ENCODE measurements around the gene TRAK2. TPM values are rescaled to one million over a fixed set of nuclear protein-coding genes. Genes with fewer than 3 reads are reported as not detected.

TRAK2 gene
- total RNA-seq, 2 donors from 2014 or later: 16.9 to 18.9 TPM

DNA sequence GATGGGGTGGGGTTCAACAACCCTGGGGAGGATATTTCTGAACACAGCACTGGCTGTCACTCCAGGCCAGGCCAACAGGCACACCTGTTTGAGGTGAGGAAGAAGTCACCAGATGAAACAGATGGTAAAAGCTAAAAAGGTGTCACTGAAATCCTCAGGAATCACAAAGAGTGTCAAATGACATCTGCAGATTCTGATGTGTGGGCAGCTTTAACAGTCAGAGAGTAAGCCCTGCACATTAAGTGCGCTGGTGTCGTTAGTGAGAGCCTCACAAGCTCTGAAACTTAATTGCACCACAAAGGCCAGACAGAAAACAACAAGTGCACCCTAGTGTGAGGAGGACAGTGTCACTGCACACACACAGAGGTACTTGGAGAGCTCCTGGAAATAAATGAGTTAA, 107.7 kb downstream of the TRAK2 start:
- no peaks in the 10 kb centered on the region for H3K4me1 ChIP-seq (replicated peaks)
- no peaks in the 10 kb centered on the region for H3K27me3 ChIP-seq (replicated peaks; ENCODE audit: insufficient read depth)
- intact Hi-C loops (cut with DNase I): no loop called here
- no peaks in the 10 kb centered on the region for H3K9me3 ChIP-seq
- no peak overlapping the region for H3K27ac ChIP-seq
- TF ChIP-seq, protein P1, sequence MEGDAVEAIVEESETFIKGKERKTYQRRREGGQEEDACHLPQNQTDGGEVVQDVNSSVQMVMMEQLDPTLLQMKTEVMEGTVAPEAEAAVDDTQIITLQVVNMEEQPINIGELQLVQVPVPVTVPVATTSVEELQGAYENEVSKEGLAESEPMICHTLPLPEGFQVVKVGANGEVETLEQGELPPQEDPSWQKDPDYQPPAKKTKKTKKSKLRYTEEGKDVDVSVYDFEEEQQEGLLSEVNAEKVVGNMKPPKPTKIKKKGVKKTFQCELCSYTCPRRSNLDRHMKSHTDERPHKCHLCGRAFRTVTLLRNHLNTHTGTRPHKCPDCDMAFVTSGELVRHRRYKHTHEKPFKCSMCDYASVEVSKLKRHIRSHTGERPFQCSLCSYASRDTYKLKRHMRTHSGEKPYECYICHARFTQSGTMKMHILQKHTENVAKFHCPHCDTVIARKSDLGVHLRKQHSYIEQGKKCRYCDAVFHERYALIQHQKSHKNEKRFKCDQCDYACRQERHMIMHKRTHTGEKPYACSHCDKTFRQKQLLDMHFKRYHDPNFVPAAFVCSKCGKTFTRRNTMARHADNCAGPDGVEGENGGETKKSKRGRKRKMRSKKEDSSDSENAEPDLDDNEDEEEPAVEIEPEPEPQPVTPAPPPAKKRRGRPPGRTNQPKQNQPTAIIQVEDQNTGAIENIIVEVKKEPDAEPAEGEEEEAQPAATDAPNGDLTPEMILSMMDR (IDR thresholded peaks at IDR 0.05): no peak
- TF ChIP-seq POLR2A (IDR thresholded peaks at IDR 0.05): no peak
- no peak for TF ChIP-seq POLR2AphosphoS5 (IDR thresholded peaks at IDR 0.05)
- H3K4me3 ChIP-seq: no peak overlapping the region
- WGBS: 82% methylated on average over 2 of the region's 2 CpGs
- no peak for DNase-seq (ENCODE audit: low spot score)
- H3K36me3 ChIP-seq: no peaks in the 10 kb centered on the region

DNA sequence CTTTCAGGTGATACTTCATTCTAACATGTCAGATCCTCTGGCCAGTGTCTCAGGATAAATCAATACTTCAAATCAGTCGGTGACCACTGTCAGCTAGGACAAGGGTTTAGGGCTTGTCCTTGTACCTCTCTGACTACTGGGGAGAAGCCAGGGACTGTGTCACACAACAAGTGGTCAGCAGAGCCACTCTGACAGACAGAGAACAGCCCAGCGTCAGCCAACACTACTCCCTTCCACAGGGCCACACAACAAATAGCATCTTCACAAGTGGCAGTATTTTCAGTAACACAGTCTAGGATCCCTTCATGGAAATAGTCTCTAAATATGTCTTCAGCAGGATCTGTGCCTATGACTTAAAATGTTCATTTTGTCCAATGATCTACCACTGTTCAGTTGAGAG, 108.3 kb downstream of the TRAK2 start:
- TF ChIP-seq POLR2A (IDR thresholded peaks at IDR 0.05) (no peak), POLR2AphosphoS5 (IDR thresholded peaks at IDR 0.05) (no peak)
- TF ChIP-seq, protein P1 (IDR thresholded peaks at IDR 0.05): no peak
- no peak overlapping the region for H3K27ac ChIP-seq
- DNase-seq (ENCODE audit: low spot score): no peak
- no peaks in the 10 kb centered on the region for H3K9me3 ChIP-seq
- intact Hi-C loops (cut with DNase I): no loop called here
- H3K4me1 ChIP-seq (replicated peaks): no peaks in the 10 kb centered on the region
- H3K4me3 ChIP-seq: no peak overlapping the region
- no peaks in the 10 kb centered on the region for H3K36me3 ChIP-seq
- no peaks in the 10 kb centered on the region for H3K27me3 ChIP-seq (replicated peaks; ENCODE audit: insufficient read depth)
- WGBS: 74% methylated on average over 2 of the region's 2 CpGs

DNA sequence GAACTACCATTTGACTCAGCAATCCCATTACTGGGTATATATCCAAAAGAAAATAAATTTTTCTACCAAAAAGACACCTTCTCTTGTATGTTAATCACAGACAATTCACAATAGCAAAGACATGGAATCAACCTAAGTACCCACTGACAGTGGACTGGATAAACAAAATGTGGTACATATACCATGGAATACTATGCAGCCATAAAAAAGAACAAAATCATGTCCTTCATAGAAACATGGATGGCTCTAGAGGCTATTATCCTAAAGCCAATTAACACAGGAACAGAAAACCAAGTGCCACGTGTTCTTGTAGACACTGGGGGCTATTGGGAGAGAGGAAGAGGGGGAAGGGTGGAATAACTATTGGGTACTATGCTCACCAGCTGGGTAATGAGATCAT, 121.8 kb downstream of the TRAK2 start:
- H3K4me3 ChIP-seq: no peak overlapping the region
- H3K4me1 ChIP-seq (replicated peaks): no peaks in the 10 kb centered on the region
- no peaks in the 10 kb centered on the region for H3K9me3 ChIP-seq
- 53% methylated on average over 1 of the region's 1 CpG for WGBS
- no peak overlapping the region for H3K27ac ChIP-seq
- no peaks in the 10 kb centered on the region for H3K36me3 ChIP-seq
- TF ChIP-seq POLR2A (IDR thresholded peaks at IDR 0.05) (no peak), POLR2AphosphoS5 (IDR thresholded peaks at IDR 0.05) (no peak)
- TF ChIP-seq, protein P1 (IDR thresholded peaks at IDR 0.05): no peak
- intact Hi-C loops (cut with DNase I): no loop called here
- H3K27me3 ChIP-seq (replicated peaks; ENCODE audit: insufficient read depth): no peaks in the 10 kb centered on the region
- no peak for DNase-seq (ENCODE audit: low spot score)

DNA sequence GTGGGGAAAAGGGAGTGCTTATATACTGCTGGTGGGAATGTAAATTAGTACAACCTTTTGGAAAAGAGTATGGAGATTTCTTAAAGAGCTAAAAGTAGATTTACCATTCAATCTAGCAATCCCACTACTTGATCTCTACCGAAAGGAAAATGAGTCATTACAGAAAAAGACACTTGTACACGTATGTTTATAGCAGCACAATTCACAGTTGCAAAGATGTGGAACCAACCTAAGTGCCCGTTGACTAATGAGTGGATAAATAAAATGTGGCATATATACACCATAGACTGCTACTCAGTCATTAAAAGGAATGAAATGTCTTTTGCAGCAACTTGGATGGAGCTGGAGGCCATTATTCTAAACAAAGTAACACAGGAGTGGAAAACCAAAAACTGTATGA, 123.6 kb downstream of the TRAK2 start:
- no peaks in the 10 kb centered on the region for H3K36me3 ChIP-seq
- 80% methylated on average over 3 of the region's 3 CpGs for WGBS
- TF ChIP-seq, protein P1 (IDR thresholded peaks at IDR 0.05): no peak
- TF ChIP-seq POLR2AphosphoS5 (IDR thresholded peaks at IDR 0.05) (no peak), POLR2A (IDR thresholded peaks at IDR 0.05) (no peak)
- no peaks in the 10 kb centered on the region for H3K4me1 ChIP-seq (replicated peaks)
- H3K4me3 ChIP-seq: no peak overlapping the region
- H3K27me3 ChIP-seq (replicated peaks; ENCODE audit: insufficient read depth): no peaks in the 10 kb centered on the region
- intact Hi-C loops (cut with DNase I): no loop called here
- H3K9me3 ChIP-seq: no peaks in the 10 kb centered on the region
- no peak overlapping the region for H3K27ac ChIP-seq
- no peak for DNase-seq (ENCODE audit: low spot score)

Small RNA genes lying within 50 kb of the gene (small RNA-seq; reads per million reads assigned to genes)
- gene RF00019: 0 reads per million in 2 donors

Other genes with a start within 250 kb of the TRAK2 start
- gene CASP8, start 190.9 kb downstream of the TRAK2 start, total RNA-seq: 10 to 100 TPM in 1 of 2 donors, 1 to 10 TPM in 1; 10.0 to 16.9 TPM
- under 1 TPM; 0.27 to 0.97 TPM for gene FLACC1, start 94.1 kb downstream of the TRAK2 start, total RNA-seq
- gene STRADB, start 282 bp upstream of the TRAK2 start, total RNA-seq: 10 to 100 TPM; 20.4 to 29.8 TPM
- 10 to 100 TPM; 29.7 to 31.4 TPM for gene TMEM237, start 192.0 kb upstream of the TRAK2 start, total RNA-seq
- gene MPP4, start 247.2 kb upstream of the TRAK2 start, total RNA-seq: not detected